Mesothelial cell of epicardium (in vitro differentiated cells): ENCODE results near the gene APP. TPM values are rescaled to one million over a fixed set of nuclear protein-coding genes. Genes with fewer than 3 reads are reported as not detected.

Experiments
- DNase-seq, 2 experiments: peaks; one replicate each; pipeline ENCODE4 v3.0.0; 2021; ENCODE audit warnings: low spot score in 2 of 2; ENCODE audit not compliant: unreplicated experiment in 2 of 2
- H3K27ac Mint-ChIP-seq: 2 replicates; pipeline ENCODE4 v1.8.0; 2021; ENCODE audit warnings: mixed read lengths
- H3K27me3 Mint-ChIP-seq: 2 replicates; pipeline ENCODE4 v1.8.0; 2021; ENCODE audit warnings: low read depth, mixed read lengths
- H3K36me3 Mint-ChIP-seq: 2 replicates; pipeline ENCODE4 v1.8.0; 2021; ENCODE audit warnings: mixed read lengths
- H3K4me1 Mint-ChIP-seq: 2 replicates; pipeline ENCODE4 v1.8.0; 2021; ENCODE audit warnings: mixed read lengths
- H3K4me3 Mint-ChIP-seq: 2 replicates; pipeline ENCODE4 v1.8.0; 2021; ENCODE audit warnings: mild to moderate bottlenecking, moderate library complexity, mixed read lengths
- H3K9me3 Mint-ChIP-seq: 2 replicates; pipeline ENCODE4 v1.8.0; 2021; ENCODE audit warnings: mixed read lengths
- total RNA-seq: library from RNA; stranded (reverse); gene quantifications from 3 replicates; pipeline ENCODE4 v1.2.1, GENCODE V29; 2021
- TF ChIP-seq, protein P1 (sequence below): fragments of 200-600 bp; sonication (generic); IDR thresholded peaks from one replicate; pipeline ENCODE4 v1.5.0; 2021; ENCODE audit warnings: antibody characterized with exemption; ENCODE audit not compliant: unreplicated experiment

Gene APP
- total RNA-seq, 1 donor from 2014 or later: 495 TPM

DNA sequence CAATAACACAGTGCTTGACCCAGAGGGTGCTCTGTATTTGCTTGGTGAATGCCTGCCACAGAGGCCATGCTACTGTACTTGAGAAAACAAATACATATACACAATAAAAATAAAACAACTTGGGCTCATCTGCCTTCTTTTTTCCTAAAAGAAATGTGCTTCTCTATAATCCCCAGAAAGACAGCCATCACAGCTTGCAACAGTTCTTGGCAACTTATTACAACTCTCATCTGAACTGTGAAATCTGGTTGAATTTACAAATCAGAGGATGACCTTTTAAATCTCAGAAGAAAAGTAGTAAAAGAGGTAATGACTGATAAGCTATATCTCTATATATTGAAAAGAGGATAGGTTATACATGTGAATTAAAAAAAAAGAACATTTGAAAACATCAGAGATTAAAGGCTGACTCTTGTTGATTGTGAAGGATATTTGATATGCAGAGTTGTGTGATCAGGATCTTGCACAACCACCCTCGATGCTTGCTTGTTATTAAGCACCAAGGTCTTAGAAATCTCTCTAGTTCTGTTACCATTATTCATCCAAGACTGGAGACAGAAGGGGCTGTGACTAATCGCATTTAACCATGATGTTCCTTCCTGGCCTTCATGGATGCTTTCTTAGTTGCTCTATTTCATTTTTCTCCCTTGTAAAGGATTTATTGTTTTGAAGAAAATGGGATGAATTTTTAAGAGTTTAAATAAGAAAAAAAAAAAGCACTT is 213.4 kb downstream of the APP start:
- H3K9me3 Mint-ChIP-seq: no peaks in the 10 kb centered on the region
- H3K36me3 Mint-ChIP-seq: peaks cover 41% of the 10 kb centered on the region
- DNase-seq: no peak
- peaks cover 33% of the 10 kb centered on the region for H3K4me1 Mint-ChIP-seq
- H3K27me3 Mint-ChIP-seq: no peaks in the 10 kb centered on the region
- no peak overlapping the region for H3K27ac Mint-ChIP-seq
- TF ChIP-seq, protein P1, sequence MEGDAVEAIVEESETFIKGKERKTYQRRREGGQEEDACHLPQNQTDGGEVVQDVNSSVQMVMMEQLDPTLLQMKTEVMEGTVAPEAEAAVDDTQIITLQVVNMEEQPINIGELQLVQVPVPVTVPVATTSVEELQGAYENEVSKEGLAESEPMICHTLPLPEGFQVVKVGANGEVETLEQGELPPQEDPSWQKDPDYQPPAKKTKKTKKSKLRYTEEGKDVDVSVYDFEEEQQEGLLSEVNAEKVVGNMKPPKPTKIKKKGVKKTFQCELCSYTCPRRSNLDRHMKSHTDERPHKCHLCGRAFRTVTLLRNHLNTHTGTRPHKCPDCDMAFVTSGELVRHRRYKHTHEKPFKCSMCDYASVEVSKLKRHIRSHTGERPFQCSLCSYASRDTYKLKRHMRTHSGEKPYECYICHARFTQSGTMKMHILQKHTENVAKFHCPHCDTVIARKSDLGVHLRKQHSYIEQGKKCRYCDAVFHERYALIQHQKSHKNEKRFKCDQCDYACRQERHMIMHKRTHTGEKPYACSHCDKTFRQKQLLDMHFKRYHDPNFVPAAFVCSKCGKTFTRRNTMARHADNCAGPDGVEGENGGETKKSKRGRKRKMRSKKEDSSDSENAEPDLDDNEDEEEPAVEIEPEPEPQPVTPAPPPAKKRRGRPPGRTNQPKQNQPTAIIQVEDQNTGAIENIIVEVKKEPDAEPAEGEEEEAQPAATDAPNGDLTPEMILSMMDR: no peak
- H3K4me3 Mint-ChIP-seq: no peak overlapping the region

DNA sequence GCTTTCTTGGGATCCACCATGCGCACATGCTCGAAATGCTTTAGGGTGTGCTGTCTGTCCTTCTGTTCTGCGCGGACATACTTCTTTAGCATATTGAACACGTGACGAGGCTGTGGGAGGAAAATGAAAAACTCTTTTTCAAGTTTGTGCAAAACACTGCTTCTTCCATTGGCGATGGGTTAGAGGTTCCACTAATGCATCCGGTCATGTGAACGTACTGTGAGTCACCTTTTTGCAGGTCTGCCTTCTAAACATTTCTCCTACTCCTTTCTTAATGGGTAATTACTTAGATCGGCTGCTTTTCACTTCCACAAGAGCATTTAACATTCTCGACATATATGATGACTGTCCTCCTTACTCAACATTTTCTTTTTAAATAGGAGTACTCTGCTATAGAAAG is 214.9 kb downstream of the APP start:
- no peak overlapping the region for H3K27ac Mint-ChIP-seq
- no peaks in the 10 kb centered on the region for H3K9me3 Mint-ChIP-seq
- no peak overlapping the region for H3K4me3 Mint-ChIP-seq
- no peaks in the 10 kb centered on the region for H3K27me3 Mint-ChIP-seq
- H3K4me1 Mint-ChIP-seq: peaks cover 19% of the 10 kb centered on the region
- TF ChIP-seq, protein P1: no peak
- DNase-seq: no peak
- H3K36me3 Mint-ChIP-seq: peaks cover 44% of the 10 kb centered on the region

DNA sequence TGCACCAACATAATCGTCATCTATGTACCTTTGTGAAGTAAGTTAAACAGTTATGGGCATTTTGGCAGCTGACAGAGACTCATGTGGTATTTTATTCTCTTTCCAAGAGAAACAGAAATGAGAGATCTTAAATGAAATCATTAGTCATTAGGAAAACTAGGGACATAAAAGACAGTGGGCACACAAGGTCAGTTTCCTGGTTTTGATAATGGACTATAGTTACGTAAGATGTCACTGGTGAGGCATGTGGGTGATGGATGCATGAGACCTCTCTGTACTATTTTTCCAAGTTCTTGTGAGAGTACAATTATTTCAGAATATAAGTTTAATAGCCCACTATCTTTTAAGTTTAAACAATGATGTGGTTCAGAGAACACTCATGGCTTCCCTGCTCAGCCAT is 216.9 kb downstream of the APP start:
- TF ChIP-seq, protein P1: no peak
- no peak overlapping the region for H3K27ac Mint-ChIP-seq
- H3K27me3 Mint-ChIP-seq: no peaks in the 10 kb centered on the region
- H3K4me1 Mint-ChIP-seq: peaks cover 8% of the 10 kb centered on the region
- no peaks in the 10 kb centered on the region for H3K9me3 Mint-ChIP-seq
- DNase-seq: no peak
- H3K36me3 Mint-ChIP-seq: peaks cover 41% of the 10 kb centered on the region
- no peak overlapping the region for H3K4me3 Mint-ChIP-seq

DNA sequence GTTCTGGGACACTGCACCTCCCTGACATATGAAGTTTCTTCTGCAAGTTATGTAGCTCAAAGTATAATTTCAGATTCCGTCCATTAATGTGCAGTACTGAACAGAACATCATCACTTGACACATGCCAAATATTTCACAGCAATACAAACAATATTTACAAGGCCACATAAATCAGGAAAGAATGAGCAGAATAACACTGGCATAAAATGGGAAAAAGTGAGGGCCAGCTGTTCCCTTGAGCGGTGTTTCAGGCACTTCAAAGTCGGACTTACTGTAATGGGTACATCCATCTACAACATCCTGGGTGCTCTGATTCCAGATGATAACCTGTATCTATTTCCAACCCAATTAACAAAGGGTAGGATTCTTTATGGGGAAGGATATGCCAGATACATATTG is 217.4 kb downstream of the APP start:
- no peaks in the 10 kb centered on the region for H3K9me3 Mint-ChIP-seq
- DNase-seq: no peak
- TF ChIP-seq, protein P1: no peak
- H3K36me3 Mint-ChIP-seq: peaks cover 38% of the 10 kb centered on the region
- H3K4me1 Mint-ChIP-seq: peaks cover 12% of the 10 kb centered on the region
- no peak overlapping the region for H3K4me3 Mint-ChIP-seq
- H3K27ac Mint-ChIP-seq: no peak overlapping the region
- no peaks in the 10 kb centered on the region for H3K27me3 Mint-ChIP-seq

DNA sequence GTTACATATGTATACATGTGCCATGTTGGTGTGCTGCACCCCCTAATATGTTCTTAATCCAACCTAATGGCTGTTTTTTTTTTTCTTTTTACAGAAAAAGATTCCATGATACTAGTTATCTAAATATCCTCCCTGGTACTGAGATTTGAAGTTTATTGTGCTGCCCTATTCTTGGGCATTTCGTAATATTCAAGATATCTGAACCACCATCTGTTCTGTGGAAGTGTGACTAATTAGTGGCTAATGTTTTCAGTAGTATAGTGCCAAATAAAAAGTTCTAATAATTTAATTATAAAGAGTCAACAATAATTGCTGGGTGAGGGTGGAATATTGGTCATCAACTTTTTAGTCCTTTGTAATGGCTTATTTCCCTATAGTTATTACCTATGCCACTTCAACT is 218.3 kb downstream of the APP start:
- Mint-ChIP-seq H3K27ac (no peak overlapping the region), H3K27me3 (no peaks in the 10 kb centered on the region), H3K36me3 (peaks cover 40% of the 10 kb centered on the region), H3K9me3 (no peaks in the 10 kb centered on the region), H3K4me3 (no peak overlapping the region), H3K4me1 (peaks cover 14% of the 10 kb centered on the region)
- no peak for DNase-seq
- TF ChIP-seq, protein P1: no peak

DNA sequence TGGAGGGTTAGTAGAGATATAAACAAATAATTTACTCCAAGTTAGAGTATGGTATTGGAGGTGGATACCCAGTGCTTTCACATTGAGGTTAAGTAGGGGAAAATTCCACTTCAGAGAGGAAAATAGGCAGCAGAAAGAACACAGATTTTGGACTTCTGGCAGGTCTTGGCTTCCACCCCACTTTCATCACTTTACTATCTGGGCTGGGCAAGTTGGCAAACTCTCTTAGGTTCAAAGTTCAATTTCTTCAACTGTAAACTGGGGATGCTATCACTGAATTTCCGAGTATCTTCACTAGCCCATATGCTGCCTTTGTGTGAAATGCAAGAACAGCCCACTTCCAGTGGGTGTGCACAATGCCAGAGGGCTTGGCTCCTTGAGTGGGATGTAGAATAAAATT is 220.9 kb downstream of the APP start:
- TF ChIP-seq, protein P1: no peak
- no peak for DNase-seq
- no peaks in the 10 kb centered on the region for H3K27me3 Mint-ChIP-seq
- H3K9me3 Mint-ChIP-seq: peaks cover 4% of the 10 kb centered on the region
- H3K27ac Mint-ChIP-seq: no peak overlapping the region
- peaks cover 13% of the 10 kb centered on the region for H3K4me1 Mint-ChIP-seq
- H3K36me3 Mint-ChIP-seq: peaks cover 41% of the 10 kb centered on the region
- no peak overlapping the region for H3K4me3 Mint-ChIP-seq
